HG03442 (cell line): Measurements from ENCODE around the gene TTYH2.

ENCODE experiments used
- ATAC-seq: cut with Tn5 transposase; IDR thresholded peaks from one replicate; pipeline ENCODE4 v1.9.1; 2021; ENCODE audit warnings: mild to moderate bottlenecking, moderate library complexity; ENCODE audit not compliant: unreplicated experiment

TTYH2 gene

DNA sequence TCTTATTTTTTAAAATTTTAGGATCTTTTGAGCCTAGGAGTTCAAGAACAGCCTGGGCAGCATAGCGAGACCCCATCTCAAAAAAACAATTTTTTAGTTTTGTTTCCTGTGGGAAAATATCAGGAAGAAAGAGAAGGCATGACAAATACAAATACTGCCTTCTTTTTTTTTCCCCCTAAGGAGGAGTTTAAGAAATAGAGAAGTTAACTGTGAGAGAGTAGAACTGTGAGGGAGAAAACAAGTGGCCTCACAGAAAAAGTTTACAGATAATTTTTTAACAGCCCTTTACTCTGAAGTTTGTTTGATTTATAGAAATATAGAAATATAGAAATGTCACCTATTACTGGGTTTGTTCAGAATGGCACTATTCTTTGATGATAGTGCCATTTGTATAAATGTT is 21.1 kb downstream of the TTYH2 start:
- no peak for ATAC-seq

DNA sequence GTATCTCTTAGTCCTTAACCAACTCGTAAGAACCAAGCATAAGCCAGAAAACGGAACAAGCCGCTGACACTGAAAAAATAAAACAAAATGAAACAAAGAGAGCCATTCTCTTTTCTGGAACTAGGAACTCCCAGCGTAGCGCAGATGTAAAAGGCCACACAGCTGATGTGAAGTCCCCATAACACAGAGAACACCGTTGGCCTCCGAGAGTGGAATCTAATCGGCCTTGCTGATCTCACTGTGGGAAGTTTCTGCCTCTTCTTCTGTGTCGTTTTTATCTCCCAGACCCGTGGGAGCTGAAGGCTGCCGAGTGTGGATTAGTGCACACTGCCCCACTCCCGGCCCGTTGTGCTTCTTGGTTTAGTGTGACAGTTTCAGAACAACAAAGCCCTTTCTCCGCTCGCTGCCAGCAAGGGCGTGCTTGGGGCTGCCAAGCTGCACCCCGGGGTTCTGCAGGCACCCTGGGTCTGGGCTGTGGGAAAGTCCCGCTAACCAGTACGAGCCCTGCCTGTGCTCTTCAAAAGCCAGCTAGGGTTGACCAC is 21.7 kb downstream of the TTYH2 start:
- ATAC-seq: no peak

DNA sequence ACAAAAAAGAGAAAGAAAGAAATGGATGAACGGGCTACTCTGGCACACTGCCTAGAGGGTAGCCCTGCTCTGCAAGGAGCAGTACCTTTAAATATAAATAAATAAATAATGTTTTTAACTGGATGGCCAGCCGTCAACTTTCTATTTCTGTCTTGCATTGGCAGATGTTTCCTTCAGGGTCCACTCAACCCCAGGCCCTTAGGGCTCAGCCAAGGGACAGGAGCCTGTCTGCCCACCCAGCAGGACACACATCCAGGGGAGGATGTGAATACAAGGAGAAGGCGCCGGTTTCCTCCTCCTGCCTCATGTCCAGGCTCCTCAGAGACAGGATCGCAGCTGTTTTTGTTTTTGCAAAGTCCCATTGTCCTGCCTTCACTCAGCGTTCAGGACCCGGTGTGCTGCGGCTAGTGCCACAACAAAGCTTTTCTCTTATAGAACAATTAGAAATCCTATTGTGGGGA is 22.6 kb downstream of the TTYH2 start:
- no peak for ATAC-seq

DNA sequence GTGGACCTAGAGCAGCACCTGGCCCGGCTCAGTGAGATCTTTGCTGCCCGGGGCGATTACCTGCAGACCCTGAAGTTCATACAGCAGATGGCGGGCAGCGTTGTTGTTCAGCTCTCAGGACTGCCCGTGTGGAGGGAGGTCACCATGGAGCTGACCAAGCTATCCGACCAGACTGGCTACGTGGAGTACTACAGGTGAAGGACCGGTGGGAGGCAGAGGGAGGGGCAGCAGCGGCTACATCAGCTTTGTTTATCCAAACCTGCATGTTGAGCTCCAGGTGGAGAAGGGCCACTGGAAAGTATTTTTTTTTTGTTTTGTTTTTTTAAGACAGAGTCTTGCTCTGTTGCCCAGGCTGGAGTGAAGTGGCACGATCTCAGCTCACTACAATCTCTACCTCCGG is 23.9 kb downstream of the TTYH2 start:
- ATAC-seq: no peak

DNA sequence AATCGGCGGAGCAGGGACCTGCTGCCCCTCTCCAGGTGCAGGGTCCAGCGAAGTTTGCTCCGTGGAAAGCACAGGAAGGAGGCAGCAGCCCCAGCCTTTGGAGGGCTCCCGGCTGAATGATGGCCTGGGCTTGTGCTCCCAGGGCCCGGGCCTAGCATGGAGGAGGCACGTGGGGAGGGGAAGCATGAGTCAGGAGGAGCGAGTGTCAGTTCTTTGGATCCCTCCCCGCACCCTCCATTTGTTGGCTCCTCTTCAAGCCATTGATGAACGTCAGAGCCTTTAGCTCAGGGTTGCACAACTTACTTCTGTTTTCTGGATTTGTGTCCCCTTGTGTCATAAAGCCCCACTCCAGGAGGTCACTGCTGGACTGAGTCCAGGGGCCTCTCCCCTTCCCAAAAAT is 25.8 kb downstream of the TTYH2 start:
- ATAC-seq: no peak

DNA sequence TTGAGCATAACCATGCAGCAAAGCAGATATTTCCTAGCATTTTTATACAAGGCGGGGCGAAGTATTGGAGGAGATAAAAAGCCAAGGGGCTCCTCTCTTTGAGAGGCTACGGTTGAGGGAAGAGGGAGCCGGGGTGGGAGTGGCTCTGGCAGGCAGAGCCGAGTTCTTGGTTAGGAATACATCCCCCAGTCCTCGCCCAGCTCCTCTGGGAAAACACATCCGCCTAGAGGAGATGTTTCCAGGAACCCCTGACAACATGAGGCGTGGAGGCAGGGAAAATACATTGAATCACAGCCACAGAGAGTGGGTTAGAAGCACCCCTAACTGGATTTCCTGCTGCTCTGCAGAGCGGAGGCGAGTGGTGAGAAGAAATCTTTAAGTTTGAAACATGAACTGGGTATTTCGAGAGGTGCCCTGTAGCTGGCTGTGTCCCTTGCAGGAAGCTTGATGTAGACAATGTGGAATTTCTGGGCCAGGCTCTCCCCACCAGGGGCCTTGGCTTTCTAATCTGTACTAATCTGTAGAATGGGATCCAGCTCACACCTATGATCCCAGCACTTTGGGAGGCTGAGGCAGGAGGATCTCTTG is 27.3 kb downstream of the TTYH2 start:
- no peak for ATAC-seq

DNA sequence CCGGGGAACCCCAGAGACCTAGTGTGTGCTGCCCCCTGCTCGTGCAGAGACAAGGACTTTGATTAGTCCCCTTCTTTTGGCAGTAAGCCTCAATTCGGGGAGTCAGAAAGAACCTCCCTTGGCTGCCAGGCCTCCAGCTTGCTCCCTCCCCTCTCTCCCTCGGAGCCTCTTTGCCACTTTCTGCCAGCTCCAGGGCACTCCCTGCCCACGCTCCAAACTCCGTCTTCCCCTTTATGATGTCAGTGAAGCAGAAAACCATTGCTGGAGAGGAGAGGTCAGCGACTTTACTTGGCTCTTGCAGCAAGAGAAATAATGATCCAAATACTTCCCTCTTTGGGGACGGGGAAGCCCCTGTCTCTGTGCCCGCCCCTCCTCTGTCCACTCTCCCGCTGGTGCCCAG is 28.1 kb downstream of the TTYH2 start:
- no peak for ATAC-seq

DNA sequence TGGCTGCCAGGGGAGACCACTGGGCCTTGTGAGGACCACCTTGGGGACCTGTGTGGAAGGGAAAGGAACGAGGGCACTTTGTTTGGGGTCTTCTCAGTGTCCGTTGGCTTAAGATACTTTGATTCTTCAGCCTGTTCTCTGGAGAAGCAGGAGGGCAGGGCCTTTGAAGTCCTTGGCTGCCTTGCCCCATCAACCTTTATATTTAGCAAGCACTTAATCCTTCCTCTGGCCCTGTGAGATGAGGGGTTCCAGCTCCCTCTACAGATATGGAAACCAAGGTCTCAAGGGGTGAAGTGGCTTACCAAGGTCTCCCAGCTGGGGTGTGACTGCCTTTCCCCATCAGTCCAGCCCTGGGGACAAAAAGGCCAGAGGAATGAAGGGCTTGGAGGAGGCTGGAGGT is 28.5 kb downstream of the TTYH2 start:
- ATAC-seq: no peak

DNA sequence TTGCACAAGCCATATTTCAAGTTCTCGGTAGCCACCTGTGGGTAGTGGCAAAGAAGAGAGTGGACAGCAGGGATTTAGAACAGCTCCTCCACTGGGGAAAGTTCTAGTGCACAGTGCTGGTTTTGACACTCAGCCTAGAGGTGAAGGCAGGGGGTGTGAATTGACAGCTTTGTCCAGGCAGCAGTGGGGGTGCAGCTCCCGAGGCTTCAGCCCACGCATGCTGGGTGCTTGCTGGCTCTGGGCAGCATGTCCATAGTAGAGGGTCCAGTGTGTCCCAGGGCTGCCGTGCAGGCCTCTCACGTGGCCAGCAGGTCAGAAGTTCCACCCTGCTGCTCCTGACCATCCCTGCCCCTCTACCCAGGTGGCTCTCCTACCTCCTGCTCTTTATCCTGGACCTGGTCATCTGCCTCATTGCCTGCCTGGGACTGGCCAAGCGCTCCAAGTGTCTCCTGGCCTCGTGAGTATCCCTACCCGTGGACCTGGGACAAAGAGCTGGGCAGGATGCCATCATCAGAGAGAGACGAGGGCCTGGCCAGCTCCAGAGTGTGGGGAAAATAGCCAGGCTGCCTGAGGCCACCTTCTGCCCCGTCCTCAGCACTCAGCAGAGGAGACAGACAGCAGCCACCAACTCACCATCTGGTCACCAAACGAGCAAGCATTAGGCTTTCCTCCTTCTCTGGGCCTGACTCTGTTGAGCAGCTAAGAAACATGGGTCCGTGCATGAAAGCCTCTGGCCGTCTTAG is 29.8 kb downstream of the TTYH2 start:
- no peak for ATAC-seq

DNA sequence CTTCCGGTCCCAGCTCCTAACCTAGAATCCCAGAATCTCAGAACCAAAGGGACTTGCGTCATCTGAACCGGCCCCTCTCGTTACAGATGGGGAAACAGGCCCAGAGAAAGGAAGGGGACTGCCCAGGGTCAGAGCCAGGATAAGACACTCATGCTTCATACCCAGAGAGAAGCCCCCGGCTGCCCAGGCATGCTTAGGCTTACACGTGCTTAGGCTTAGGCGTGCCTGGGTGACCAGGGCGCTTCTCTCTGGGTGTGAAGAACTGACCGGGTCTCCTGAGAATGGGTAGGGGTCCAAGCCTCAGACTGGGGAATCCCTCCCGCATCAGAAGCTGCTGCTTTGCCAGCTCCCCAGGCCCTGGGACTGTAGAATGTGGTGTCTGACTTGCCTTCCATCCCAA is 30.8 kb downstream of the TTYH2 start:
- ATAC-seq: no peak

DNA sequence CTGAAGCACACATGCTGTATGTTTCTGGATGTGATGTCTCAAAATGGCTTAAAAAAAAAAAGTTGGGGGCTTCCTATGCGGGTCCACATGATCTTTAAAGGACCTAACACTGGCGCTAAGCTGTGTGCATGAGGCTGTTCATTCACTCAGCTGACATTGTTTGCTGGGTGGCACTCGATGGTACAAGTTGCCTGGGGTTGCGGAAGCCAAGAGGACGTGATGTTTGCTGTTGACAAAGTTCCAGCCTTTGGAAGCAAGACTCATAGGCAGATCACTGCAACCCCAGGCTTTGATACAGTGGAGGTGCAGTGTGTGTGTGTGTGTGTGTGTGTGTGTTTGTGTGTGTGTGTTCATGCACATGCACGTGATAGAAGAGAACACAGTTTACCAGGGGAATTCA is 31.2 kb downstream of the TTYH2 start:
- no peak for ATAC-seq

DNA sequence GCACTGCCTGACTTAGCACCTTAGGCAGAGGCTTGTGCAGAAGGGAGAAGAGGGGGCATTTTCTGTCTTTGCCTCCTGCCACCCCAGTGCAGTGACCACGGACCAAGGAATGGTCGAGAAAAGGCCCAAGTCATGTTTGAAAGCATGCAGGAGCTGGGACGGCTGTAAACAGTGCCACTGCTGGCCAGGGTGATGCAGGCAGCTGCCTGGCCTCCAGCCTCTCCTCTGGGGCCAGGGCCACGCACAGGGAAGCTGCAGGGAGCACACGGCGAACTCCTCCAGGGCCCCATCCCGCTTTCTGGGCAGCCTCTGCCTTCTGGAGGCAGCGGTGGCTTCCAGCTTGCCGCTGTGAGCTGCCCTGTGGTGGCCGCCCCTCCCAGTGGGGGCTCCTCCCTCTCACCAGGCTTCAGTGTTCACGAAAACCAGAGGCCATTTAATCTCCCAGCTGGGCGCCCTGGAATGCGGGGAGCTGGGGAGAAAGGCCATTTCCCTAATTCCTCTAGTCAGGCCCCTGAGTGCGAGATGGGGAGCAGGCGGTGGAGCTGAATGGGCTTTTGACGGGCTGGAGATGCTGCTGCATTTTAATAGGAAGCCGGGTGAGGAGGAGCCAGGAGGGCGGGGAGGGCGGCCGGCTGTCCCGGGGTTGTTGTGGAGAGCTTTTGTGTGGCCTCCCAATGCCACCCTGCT is 31.9 kb downstream of the TTYH2 start:
- no peak for ATAC-seq

DNA sequence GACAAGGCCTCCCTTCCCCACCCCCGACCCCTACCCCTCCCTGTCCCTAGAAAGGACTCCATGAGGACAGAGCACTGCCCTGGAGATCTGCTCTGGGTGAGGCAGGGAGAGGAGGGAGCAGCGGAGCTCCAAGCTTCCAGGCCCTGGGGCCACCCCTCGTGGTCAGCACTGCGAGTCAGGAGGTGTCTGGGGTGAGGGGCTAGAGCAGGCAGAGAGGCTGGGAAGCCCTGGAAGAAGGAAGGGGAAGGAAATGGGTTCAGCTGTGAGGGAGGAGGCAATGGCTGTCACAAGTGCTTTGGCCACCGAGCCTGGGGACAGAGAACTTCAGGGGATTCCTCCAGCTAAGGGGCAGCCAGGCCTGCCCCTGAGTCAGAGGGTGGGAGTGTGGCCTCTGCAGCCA is 32.5 kb downstream of the TTYH2 start:
- no peak for ATAC-seq

DNA sequence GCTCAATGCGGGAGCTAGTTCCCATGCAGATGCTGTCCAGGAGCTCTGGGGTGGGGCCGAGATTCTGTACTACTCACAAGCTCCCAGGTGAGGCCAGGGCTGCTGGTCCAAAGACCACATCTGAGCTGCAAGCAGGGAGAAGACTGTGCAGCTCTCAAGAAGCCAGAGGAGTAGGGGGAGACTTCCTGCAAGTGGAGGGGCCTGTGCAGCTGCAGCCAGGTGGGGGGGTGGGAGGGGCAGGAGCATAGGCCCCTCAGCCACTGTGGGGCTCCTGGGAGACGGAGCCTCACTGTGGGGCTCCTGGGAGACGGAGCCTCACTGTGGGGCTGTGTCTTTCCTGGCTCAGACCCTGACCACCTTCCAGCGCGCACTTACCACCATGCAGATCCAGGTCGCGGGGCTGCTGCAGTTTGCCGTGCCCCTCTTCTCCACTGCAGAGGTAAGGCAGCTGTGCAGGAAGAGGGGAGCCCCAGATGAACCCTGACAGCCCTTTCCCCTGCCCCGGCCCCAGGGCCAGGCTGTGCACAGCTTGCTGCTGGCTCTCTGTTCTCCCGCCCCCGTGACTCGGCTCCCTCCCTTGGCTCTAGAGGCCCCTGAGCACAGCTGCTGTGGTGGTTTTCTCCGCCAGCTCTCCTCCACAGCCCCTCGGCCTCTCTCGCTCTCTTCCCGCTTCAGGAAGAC is 36.4 kb downstream of the TTYH2 start:
- ATAC-seq: no peak

DNA sequence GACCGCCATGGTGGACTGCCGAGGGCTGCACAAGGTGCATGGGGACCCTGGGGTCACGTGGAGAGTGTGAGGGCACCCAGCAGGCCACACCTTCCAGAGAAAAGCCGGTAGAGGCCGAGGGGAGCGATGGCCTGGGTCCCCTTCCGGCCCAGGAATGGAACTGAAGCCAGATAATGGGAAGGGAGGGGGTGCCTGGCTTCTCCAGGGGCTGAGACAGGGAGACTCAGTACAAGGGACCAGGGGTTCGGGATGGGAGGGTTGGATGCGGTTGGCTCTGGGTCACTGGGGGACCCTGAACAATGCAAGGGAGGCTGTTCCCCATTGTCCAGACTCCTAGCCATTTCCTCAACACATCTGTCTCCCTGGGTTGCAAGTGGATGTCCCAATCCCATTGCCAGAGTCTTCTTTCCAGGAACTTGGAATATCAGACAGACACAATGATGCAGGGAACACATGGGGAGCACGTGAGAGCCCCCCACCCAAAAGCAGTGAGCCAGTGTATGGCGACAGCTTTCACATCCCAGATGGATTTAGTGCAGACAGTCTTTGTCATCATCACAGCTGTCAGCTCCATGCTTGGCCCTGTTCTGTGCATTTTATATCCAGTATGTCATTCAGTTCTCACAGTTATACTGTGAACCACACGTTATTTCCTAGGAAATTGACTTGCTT is 37.1 kb downstream of the TTYH2 start:
- ATAC-seq: no peak

DNA sequence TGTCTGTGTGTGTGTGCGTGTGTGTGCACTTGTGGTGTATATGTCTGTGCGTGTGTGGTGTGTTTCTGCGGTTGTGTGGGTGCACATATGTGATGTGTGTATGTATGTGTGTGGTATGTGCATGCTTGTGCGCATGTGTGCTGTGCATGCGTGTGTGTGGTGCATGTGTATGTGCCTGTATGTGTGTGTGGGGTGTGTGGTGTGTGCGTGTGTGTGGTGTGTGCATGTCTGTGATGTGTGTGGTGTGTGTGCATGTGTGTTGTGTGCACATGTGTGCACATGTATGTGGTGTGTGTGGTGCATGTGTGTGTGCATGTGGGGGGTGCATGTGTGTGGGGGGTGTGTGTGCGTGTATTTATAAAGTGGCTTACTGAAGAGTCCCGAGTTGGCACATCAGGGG is 37.7 kb downstream of the TTYH2 start:
- no peak for ATAC-seq

DNA sequence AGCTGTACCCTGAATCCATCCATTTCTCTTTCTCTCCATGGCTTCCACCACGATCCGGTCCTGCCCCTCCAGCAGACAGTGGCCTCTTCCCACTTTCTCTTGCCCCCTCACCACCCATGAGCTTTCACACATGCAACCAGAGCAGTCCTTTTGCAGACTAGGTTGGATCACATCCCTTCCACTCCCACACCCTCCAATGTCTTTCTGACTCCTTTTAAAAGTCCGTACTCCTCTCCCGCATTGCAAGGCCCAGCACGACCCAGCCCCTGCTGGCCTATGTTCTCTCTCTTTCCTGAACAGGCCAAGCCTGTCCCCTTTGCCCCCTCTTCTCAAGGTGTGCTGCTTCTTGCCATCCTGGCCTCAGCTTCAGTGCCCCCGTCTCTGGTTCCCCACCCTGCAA is 38.2 kb downstream of the TTYH2 start:
- ATAC-seq: no peak

DNA sequence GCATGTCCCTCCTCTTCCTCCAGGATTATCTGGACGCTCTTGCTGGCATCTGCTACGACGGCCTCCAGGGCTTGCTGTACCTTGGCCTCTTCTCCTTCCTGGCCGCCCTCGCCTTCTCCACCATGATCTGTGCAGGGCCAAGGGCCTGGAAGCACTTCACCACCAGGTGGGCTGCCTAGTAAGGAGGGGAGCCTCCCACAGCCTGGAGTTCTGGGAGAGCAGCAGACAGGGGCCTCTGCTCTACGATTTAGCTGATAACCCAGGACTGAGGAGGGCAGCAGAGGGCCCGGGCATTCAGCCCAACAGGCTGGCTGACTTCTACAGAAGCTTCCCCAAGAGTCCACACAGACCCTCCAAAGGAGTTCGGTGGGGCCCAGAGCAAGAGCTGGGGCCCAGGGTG is 38.8 kb downstream of the TTYH2 start:
- no peak for ATAC-seq

DNA sequence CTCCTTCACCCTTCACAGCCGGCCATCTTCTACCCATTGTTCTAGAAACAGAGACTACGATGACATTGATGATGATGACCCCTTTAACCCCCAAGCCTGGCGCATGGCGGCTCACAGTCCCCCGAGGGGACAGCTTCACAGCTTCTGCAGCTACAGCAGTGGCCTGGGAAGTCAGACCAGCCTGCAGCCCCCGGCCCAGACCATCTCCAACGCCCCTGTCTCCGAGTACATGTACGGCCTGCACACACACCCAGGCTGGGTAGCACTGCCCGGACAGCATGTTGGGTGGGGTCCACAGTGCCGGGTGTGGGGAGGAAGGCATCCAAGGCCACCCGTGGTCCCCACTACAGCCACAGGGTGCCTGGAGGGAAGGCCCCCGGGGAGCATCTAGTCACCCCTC is 39.7 kb downstream of the TTYH2 start:
- ATAC-seq: no peak

DNA sequence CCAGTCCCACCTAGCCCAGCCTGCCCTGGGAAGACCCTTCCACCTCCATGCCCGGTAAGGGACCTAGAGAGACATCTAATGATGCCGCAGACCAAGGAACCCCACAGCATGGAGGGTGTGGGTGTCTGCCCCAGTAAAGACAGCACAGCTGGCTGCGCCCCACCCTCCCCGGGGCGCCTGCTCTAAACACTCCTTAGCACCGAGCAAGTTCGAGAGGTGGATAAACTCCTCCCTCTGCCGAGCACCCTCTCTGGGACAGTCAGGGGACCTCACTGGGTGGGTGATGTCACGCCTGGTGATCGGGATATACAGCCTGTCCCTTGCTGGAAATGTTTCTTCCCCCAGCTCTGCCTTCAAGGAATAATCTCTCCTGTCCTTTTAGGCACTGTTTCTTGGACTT is 43.9 kb downstream of the TTYH2 start:
- no peak for ATAC-seq
